ENCODE measurements around the gene KAZN.

DNA sequence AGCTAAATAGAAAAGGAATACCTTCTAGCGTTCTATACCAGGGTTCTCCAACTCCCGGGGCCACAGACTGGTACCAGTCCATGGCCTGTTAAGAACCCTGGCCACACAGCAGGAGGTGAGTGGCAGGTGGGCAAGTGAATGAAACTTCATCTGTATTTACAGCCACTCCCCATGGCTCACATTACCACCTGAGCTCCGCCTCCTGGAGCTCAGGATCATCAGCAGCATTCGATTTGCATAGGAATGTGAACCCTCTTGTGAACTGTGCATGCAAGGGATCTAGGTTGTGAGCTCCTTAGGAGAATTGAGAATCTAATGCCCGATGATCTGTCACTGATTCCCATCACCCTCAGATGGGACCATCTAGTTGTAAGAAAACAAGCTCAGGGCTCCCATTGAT lies 107.3 kb downstream of the KAZN start:
- TF ChIP-seq, protein P1, sequence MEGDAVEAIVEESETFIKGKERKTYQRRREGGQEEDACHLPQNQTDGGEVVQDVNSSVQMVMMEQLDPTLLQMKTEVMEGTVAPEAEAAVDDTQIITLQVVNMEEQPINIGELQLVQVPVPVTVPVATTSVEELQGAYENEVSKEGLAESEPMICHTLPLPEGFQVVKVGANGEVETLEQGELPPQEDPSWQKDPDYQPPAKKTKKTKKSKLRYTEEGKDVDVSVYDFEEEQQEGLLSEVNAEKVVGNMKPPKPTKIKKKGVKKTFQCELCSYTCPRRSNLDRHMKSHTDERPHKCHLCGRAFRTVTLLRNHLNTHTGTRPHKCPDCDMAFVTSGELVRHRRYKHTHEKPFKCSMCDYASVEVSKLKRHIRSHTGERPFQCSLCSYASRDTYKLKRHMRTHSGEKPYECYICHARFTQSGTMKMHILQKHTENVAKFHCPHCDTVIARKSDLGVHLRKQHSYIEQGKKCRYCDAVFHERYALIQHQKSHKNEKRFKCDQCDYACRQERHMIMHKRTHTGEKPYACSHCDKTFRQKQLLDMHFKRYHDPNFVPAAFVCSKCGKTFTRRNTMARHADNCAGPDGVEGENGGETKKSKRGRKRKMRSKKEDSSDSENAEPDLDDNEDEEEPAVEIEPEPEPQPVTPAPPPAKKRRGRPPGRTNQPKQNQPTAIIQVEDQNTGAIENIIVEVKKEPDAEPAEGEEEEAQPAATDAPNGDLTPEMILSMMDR (conservative IDR thresholded peaks at IDR 0.05; ENCODE audit: low read length) = no peak
- TF ChIP-seq EZH2phosphoT487 (IDR thresholded peaks at IDR 0.05; ENCODE audit: borderline replicate concordance) = no peak
